Mesendoderm (in vitro differentiated cells): Measurements from ENCODE around the gene NUDCD2.
"Not testable (repeated sequence)": the region's sequence is repeated elsewhere in the genome, so short reads cannot be mapped to it uniquely, and the experiment has no call there.

Experiments used
- DNase-seq: peaks from one replicate; pipeline ENCODE4 v3.0.0; 2013
- H2AK5ac ChIP-seq: 2 replicates; pipeline ENCODE4 v1.6.1; 2013; ENCODE audit warnings: low read length, inconsistent platforms
- H2BK120ac ChIP-seq: 2 replicates; pipeline ENCODE4 v1.6.1; 2013; ENCODE audit warnings: low read depth, mild to moderate bottlenecking, low read length, moderate library complexity, mixed read lengths
- H2BK15ac ChIP-seq: replicated peaks from 2 replicates; pipeline ENCODE4 v1.6.1; 2013; ENCODE audit warnings: low read depth, mild to moderate bottlenecking, moderate library complexity
- H2BK5ac ChIP-seq: 2 replicates; pipeline ENCODE4 v1.6.1; 2013; ENCODE audit warnings: low read length, inconsistent platforms
- H3K18ac ChIP-seq: 2 replicates; pipeline ENCODE4 v1.6.1; 2013; ENCODE audit warnings: mild to moderate bottlenecking, low read length, mixed read lengths
- H3K23ac ChIP-seq: one replicate; pipeline ENCODE4 v1.6.1; 2013; ENCODE audit warnings: low read length
- H3K27ac ChIP-seq: 2 replicates; pipeline ENCODE4 v1.5.1; 2013; ENCODE audit warnings: low read depth, mild to moderate bottlenecking, inconsistent platforms, low read length, moderate library complexity
- H3K27me3 ChIP-seq: 2 replicates; pipeline ENCODE4 v1.6.1; 2013; ENCODE audit warnings: low read length, control low read depth, mild to moderate bottlenecking, inconsistent platforms; ENCODE audit not compliant: insufficient read depth, poor library complexity
- H3K36me3 ChIP-seq: 2 replicates; pipeline ENCODE4 v1.6.1; 2013; ENCODE audit warnings: low read length, inconsistent platforms; ENCODE audit not compliant: control insufficient read depth, insufficient read depth
- H3K4ac ChIP-seq: one replicate; pipeline ENCODE4 v1.6.1; 2013; ENCODE audit warnings: low read depth, mild to moderate bottlenecking, low read length, moderate library complexity
- H3K4me1 ChIP-seq: 2 replicates; pipeline ENCODE4 v1.6.1; 2013; ENCODE audit warnings: low read depth, low read length, inconsistent platforms; ENCODE audit not compliant: control insufficient read depth
- H3K4me2 ChIP-seq: 2 replicates; pipeline ENCODE4 v1.6.1; 2013; ENCODE audit warnings: low read length
- H3K4me3 ChIP-seq: 2 replicates; pipeline ENCODE4 v1.5.1; 2013; ENCODE audit warnings: mild to moderate bottlenecking, low read length
- H3K56ac ChIP-seq: one replicate; pipeline ENCODE4 v1.6.1; 2013; ENCODE audit warnings: low read length
- H3K79me1 ChIP-seq: 2 replicates; pipeline ENCODE4 v1.6.1; 2013; ENCODE audit warnings: low read length, inconsistent platforms
- H3K79me2 ChIP-seq: 2 replicates; pipeline ENCODE4 v1.6.1; 2013; ENCODE audit warnings: mild to moderate bottlenecking, low read length; ENCODE audit not compliant: control insufficient read depth, insufficient read depth
- H3K9ac ChIP-seq: 2 replicates; pipeline ENCODE4 v1.6.1; 2013; ENCODE audit warnings: low read length, inconsistent platforms
- H4K5ac ChIP-seq: one replicate; pipeline ENCODE4 v1.6.1; 2013; ENCODE audit warnings: low read length
- H4K8ac ChIP-seq: one replicate; pipeline ENCODE4 v1.6.1; 2013; ENCODE audit warnings: low read depth, mild to moderate bottlenecking, control low read depth, low read length, moderate library complexity
- WGBS: extraction: QIAGEN DNeasy Blood & Tissue Kit; methylation state at CpG from one replicate; pipeline ENCODE4 v1.1.7; 2013; ENCODE audit warnings: low lambda C conversion rate, missing lambda C conversion rate; ENCODE audit not compliant: insufficient coverage; ENCODE audit errors: extremely low coverage; 5-methylcytosine and 5-hydroxymethylcytosine counted together

Gene NUDCD2

DNA sequence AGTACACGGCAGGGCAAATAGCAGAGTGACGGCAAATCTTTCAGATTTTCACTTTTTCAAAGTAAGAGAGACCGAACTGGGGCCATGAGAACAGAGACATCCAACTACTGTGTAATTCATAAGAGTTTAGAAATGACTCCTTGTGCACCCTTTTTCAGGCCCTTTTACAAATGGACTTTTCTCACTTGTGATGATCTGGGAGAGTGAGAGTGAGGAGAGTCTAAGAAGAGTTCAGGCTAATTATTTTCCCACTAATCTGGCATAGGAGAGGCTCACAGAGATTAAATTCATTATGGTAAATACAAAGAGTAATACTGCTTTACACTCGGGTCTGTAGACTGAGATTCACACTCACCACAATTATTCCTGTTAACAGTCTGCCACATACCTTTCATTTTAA lies 23.4 kb downstream of the NUDCD2 start:
- H3K9ac ChIP-seq = peak overlapping the region; percentile 47
- H3K23ac ChIP-seq = no peak overlapping the region
- H3K56ac ChIP-seq = peak overlapping the region; percentile 60
- no peak overlapping the region for H2BK5ac ChIP-seq
- DNase-seq = no peak
- no peak overlapping the region for H2AK5ac ChIP-seq
- H3K79me2 ChIP-seq = peaks cover 26% of the 10 kb centered on the region
- H3K4me3 ChIP-seq = no peak overlapping the region
- H3K4me1 ChIP-seq = peaks cover 3% of the 10 kb centered on the region
- H4K8ac ChIP-seq = peak overlapping the region; percentile 42
- no peak overlapping the region for H2BK15ac ChIP-seq
- peak overlapping the region; percentile 84 for H3K18ac ChIP-seq
- H4K5ac ChIP-seq = no peak overlapping the region
- H3K36me3 ChIP-seq = no peaks in the 10 kb centered on the region
- no peak overlapping the region for H3K4ac ChIP-seq
- H2BK120ac ChIP-seq = no peak overlapping the region
- peaks cover 2% of the 10 kb centered on the region for H3K79me1 ChIP-seq
- peak overlapping the region; percentile 10 for H3K4me2 ChIP-seq
- H3K27me3 ChIP-seq = no peaks in the 10 kb centered on the region
- no peak overlapping the region for H3K27ac ChIP-seq
- no CpG with 5 or more reads among the region's 4 CpGs for WGBS

DNA sequence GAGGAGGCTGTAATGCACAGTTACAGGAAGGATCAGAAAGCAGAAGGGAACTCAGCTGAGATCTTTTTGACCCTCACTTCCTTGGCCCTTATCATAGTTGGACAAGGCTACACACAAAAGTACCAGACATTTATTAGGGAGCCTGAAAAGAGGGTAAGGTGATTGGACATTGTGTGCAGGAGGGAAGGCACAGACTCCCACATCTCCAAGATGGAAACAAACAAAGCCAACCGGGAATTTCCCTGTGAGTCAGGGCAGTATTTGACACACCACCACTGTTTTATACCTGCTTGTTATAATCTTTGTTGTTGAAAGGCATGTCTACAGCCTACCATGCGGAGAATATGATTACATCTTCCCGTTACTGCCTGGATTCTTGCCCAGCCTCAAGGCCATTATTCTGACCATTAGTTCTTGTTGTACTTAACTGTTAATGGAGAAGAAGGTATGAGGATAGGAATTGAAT lies 25.5 kb downstream of the NUDCD2 start:
- no peaks in the 10 kb centered on the region for H3K27me3 ChIP-seq

DNA sequence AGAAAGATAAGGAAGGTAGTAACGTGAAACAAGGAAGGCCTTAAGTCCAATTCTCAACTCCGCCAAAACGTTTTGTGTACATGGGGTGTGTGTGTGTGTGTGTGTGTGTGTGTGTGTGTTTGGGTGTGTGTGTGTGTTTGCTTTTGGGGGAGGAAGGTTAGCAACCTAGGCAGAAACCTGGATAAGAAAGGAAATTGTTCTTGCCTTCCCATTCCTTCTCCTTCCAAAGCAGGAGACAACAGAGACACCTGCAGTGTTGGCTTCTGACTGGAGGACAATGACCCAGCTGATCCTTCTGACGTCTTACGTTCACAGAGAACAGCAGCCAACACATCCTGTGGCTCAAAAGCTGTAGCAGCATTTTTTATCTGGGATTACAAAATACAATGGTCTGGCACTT lies 26.6 kb downstream of the NUDCD2 start:
- WGBS = no CpG with 5 or more reads among the region's 5 CpGs

More for the DNA sequence above, 25.5 kb downstream of the NUDCD2 start:
- Histone ChIP-seq H3K79me2 (peaks cover 15% of the 10 kb centered on the region), H3K9ac (no peak overlapping the region), H2BK5ac (no peak overlapping the region), H3K18ac (no peak overlapping the region), H3K56ac (peak overlapping the region; percentile 44), H2BK15ac (no peak overlapping the region), H3K4me2 (no peak overlapping the region), H2AK5ac (no peak overlapping the region), H3K79me1 (no peaks in the 10 kb centered on the region), H3K23ac (no peak overlapping the region), H3K4me1 (peaks cover 3% of the 10 kb centered on the region), H4K5ac (no peak overlapping the region), H3K4me3 (no peak overlapping the region), H3K36me3 (no peaks in the 10 kb centered on the region), H3K4ac (no peak overlapping the region), H4K8ac (no peak overlapping the region), H2BK120ac (no peak overlapping the region), H3K27ac (no peak overlapping the region)
- no peak for DNase-seq
- no CpG with 5 or more reads among the region's 3 CpGs for WGBS

DNA sequence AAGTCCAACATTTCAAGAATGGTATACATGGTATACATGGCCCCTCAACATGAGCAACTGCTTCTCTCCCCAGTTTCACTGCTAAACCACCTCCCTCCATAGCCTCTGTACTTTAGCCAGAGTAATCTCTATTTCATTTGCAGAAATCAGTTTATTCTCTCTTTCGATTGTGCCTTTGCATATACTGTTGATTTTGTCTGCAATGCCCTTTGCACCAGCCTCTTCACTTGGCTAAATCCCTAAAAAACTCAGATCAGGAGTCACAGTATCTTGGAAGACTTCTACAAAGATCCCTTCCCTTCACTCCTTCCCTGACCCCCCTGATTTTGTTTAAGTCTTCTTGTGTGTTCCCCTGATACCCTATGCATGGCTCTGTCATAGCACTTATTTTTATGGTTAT lies 27.4 kb downstream of the NUDCD2 start:
- Histone ChIP-seq H3K23ac (no peak overlapping the region), H3K9ac (no peak overlapping the region), H3K18ac (peak overlapping the region; percentile 60), H3K79me2 (no peaks in the 10 kb centered on the region), H2BK120ac (no peak overlapping the region), H3K79me1 (no peaks in the 10 kb centered on the region), H3K4me1 (no peaks in the 10 kb centered on the region), H3K4ac (no peak overlapping the region), H2BK5ac (no peak overlapping the region), H4K5ac (no peak overlapping the region), H3K4me3 (no peak overlapping the region), H3K27me3 (no peaks in the 10 kb centered on the region), H3K4me2 (no peak overlapping the region), H4K8ac (no peak overlapping the region), H3K36me3 (no peaks in the 10 kb centered on the region), H3K27ac (peak overlapping the region; percentile 68), H2AK5ac (no peak overlapping the region), H3K56ac (no peak overlapping the region), H2BK15ac (no peak overlapping the region)
- no CpG with 5 or more reads among the region's 1 CpG for WGBS
- no peak for DNase-seq

More for the DNA sequence above, 26.6 kb downstream of the NUDCD2 start:
- Histone ChIP-seq H3K4ac (no peak overlapping the region), H3K79me2 (peaks cover 4% of the 10 kb centered on the region), H2AK5ac (no peak overlapping the region), H3K9ac (no peak overlapping the region), H3K4me2 (no peak overlapping the region), H2BK15ac (no peak overlapping the region), H3K4me1 (no peaks in the 10 kb centered on the region), H3K56ac (no peak overlapping the region), H4K5ac (no peak overlapping the region), H3K27ac (peak overlapping the region; percentile 68), H3K23ac (no peak overlapping the region), H4K8ac (no peak overlapping the region), H3K36me3 (no peaks in the 10 kb centered on the region), H3K27me3 (no peaks in the 10 kb centered on the region), H2BK5ac (no peak overlapping the region), H3K4me3 (no peak overlapping the region), H3K79me1 (no peaks in the 10 kb centered on the region), H2BK120ac (no peak overlapping the region), H3K18ac (no peak overlapping the region)
- DNase-seq = peak; percentile 72

DNA sequence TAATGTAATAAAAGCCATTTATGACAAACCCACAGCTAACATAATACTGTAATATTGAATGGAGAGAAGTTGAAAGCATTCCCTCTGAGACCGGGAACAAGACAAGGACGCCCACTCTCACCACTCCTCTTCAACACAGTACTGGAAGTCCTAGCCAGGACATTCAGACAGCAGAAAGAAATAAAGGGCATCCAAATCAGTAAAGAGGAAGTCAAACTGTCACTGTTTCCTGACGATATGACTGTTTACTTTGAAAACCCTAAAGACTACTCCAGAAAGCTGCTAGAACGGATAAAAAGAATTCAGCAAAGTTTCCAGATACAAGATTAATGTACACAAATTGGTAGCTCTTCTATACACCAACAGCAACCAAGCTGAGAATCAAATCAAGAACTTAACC lies 33.8 kb downstream of the NUDCD2 start:
- H3K4me2 ChIP-seq, H4K5ac ChIP-seq, H3K27ac ChIP-seq, H3K79me1 ChIP-seq, H3K4ac ChIP-seq, H3K23ac ChIP-seq, H3K4me3 ChIP-seq, H3K9ac ChIP-seq, H2BK5ac ChIP-seq, H4K8ac ChIP-seq, H3K27me3 ChIP-seq, H3K36me3 ChIP-seq, H3K56ac ChIP-seq, H3K18ac ChIP-seq, H2BK15ac ChIP-seq, H2BK120ac ChIP-seq, H2AK5ac ChIP-seq, H3K79me2 ChIP-seq, DNase-seq, H3K4me1 ChIP-seq: not testable (repeated sequence)
- no CpG with 5 or more reads among the region's 4 CpGs for WGBS

DNA sequence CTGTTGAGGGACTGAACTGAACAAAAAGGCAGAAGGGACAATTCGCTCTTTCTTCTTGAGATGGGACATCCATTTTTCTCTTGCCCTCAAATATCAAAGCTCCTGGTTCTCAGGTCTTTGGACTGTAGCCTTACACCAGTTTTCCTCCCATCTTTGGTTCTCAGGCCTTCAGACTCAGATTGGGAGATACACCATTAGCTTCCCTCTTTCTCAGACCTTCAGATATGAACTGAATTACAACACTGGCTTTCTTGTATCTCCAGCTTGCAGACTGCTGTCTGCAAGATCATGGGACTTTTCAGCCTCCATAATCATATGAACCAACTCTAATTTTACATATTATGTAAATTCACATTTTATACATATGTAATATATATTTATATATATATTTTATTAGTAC lies 35.1 kb downstream of the NUDCD2 start:
- WGBS = no CpG with 5 or more reads among the region's 1 CpG

More for the DNA sequence above, 35.1 kb downstream of the NUDCD2 start:
- H3K27me3 ChIP-seq = no peaks in the 10 kb centered on the region
- H3K27ac ChIP-seq = no peak overlapping the region
- H4K5ac ChIP-seq = no peak overlapping the region
- H3K36me3 ChIP-seq = no peaks in the 10 kb centered on the region
- no peak overlapping the region for H4K8ac ChIP-seq
- no peak overlapping the region for H2BK5ac ChIP-seq
- no peak overlapping the region for H3K4ac ChIP-seq
- no peaks in the 10 kb centered on the region for H3K79me2 ChIP-seq
- H3K9ac ChIP-seq = no peak overlapping the region
- H3K23ac ChIP-seq = no peak overlapping the region
- H3K79me1 ChIP-seq = no peaks in the 10 kb centered on the region
- H3K4me2 ChIP-seq = no peak overlapping the region
- DNase-seq = no peak
- H3K4me3 ChIP-seq = no peak overlapping the region
- no peak overlapping the region for H3K18ac ChIP-seq
- no peak overlapping the region for H2BK120ac ChIP-seq
- no peaks in the 10 kb centered on the region for H3K4me1 ChIP-seq
- no peak overlapping the region for H3K56ac ChIP-seq
- H2AK5ac ChIP-seq = no peak overlapping the region
- no peak overlapping the region for H2BK15ac ChIP-seq
